Anterior cingulate cortex (tissue), 58 donors: ENCODE measurements around the gene OR51E1.

Source experiments
- DNase-seq, 58 donors: peaks; one replicate each; lab custom pipeline; 2025; lab: John Stamatoyannopoulos, UW

Gene OR51E1

GRCh38 chr11:4645974-4646373 lies 2.2 kb downstream of the OR51E1 start:
- no peak for DNase-seq

- DNase-seq, result no peak
Observed at GRCh38 chr11:4647766-4648165, 4.0 kb downstream of the OR51E1 start.

- DNase-seq, result no peak
Observed at GRCh38 chr11:4654635-4655369, 11.0 kb downstream of the OR51E1 start.

- DNase-seq, result no peak
Observed at GRCh38 chr11:4658629-4659445, 15.1 kb downstream of the OR51E1 start.

- DNase-seq, result no peak
Observed at GRCh38 chr11:4662876-4663275, 19.1 kb downstream of the OR51E1 start.

GRCh38 chr11:4664183-4664582 lies 20.4 kb downstream of the OR51E1 start:
- no peak for DNase-seq

GRCh38 chr11:4664786-4665185 lies 21.0 kb downstream of the OR51E1 start:
- no peak for DNase-seq

- DNase-seq, result no peak
Observed at GRCh38 chr11:4665424-4665823, 21.6 kb downstream of the OR51E1 start.

GRCh38 chr11:4671741-4672140 lies 28.0 kb downstream of the OR51E1 start:
- no peak for DNase-seq

GRCh38 chr11:4672470-4672869 lies 28.7 kb downstream of the OR51E1 start:
- no peak for DNase-seq

GRCh38 chr11:4673781-4674180 lies 30.0 kb downstream of the OR51E1 start:
- DNase-seq, result no peak

GRCh38 chr11:4677948-4678347 lies 34.2 kb downstream of the OR51E1 start:
- no peak for DNase-seq

GRCh38 chr11:4680341-4680740 lies 36.6 kb downstream of the OR51E1 start:
- DNase-seq, result no peak

GRCh38 chr11:4682623-4683419 lies 39.0 kb downstream of the OR51E1 start:
- DNase-seq, result no peak

- no peak for DNase-seq
Observed at GRCh38 chr11:4684631-4685285, 41.0 kb downstream of the OR51E1 start.

GRCh38 chr11:4695442-4695841 lies 51.7 kb downstream of the OR51E1 start:
- DNase-seq, result no peak

GRCh38 chr11:4697585-4697984 lies 53.8 kb downstream of the OR51E1 start, which contains the start of gene OR51E2:
Gene OR51E2 (minus strand): TSS chr11:4697853. CDS start chr11:4682711, 15,142 bp downstream.
- no peak for DNase-seq

- no peak for DNase-seq
Observed at GRCh38 chr11:4699697-4700435, 56.1 kb downstream of the OR51E1 start.

- DNase-seq, result no peak
Observed at GRCh38 chr11:4700436-4700820, 56.6 kb downstream of the OR51E1 start.
